BLaER1 (cell line): Measurements from ENCODE around the gene CEP164.
"Not testable (repeated sequence)": the region's sequence is repeated elsewhere in the genome, so short reads cannot be mapped to it uniquely, and the experiment has no call there.

Experiments
- H3K27ac ChIP-seq: shearing (Covaris generic); formaldehyde crosslinking; 2 replicates; pipeline ENCODE4 v1.8.1; 2022
- H3K27me3 ChIP-seq: shearing (Covaris generic); formaldehyde crosslinking; 2 replicates; pipeline ENCODE4 v1.8.1; 2022
- H3K36me3 ChIP-seq: shearing (Covaris generic); formaldehyde crosslinking; 2 replicates; pipeline ENCODE4 v1.8.1; 2022
- H3K4me1 ChIP-seq: shearing (Covaris generic); formaldehyde crosslinking; 2 replicates; pipeline ENCODE4 v1.8.1; 2022
- H3K4me2 ChIP-seq: shearing (Covaris generic); formaldehyde crosslinking; 2 replicates; pipeline ENCODE4 v1.8.1; 2022
- H3K4me3 ChIP-seq: shearing (Covaris generic); formaldehyde crosslinking; 2 replicates; pipeline ENCODE4 v1.8.1; 2022
- H3K9ac ChIP-seq: shearing (Covaris generic); formaldehyde crosslinking; 2 replicates; pipeline ENCODE4 v1.8.1; 2022
- H3K9me3 ChIP-seq: shearing (Covaris generic); formaldehyde crosslinking; 2 replicates; pipeline ENCODE4 v1.8.1; 2022
- H4K20me1 ChIP-seq: shearing (Covaris generic); formaldehyde crosslinking; 2 replicates; pipeline ENCODE4 v1.8.1; 2022
- Cebpa-rat ChIP-seq: shearing (Covaris generic); IDR thresholded peaks from 2 replicates; pipeline ENCODE4 v1.8.1; 2022

CEP164 gene

DNA sequence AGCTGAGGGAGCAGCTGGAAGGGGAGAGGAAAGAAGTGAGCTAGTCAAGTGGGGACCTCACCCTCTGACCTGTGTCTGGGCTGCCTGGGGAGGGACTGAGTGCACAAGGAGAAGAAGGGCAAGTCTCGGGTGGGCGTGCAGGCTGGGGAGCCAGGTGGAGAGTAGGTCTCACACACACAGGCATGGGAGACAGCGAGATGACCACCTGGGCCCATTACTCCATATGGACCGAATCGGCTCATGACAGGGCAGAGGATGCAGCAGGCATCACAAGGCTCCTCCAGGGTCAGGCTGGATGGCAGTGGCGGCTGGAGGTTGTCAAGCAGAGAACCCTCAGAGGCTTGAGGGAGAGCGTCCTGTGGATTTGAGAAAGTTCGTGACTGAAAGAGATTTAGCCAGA lies 63.5 kb downstream of the CEP164 start:
- H3K4me3 ChIP-seq: no peak overlapping the region
- H3K36me3 ChIP-seq: peaks cover 81% of the 10 kb centered on the region
- no peak overlapping the region for H3K4me2 ChIP-seq
- no peaks in the 10 kb centered on the region for H3K9me3 ChIP-seq
- no peak overlapping the region for H3K27ac ChIP-seq
- H3K4me1 ChIP-seq: no peaks in the 10 kb centered on the region
- no peak overlapping the region for H3K9ac ChIP-seq
- no peak for TF ChIP-seq Cebpa-rat
- H3K27me3 ChIP-seq: no peaks in the 10 kb centered on the region
- H4K20me1 ChIP-seq: no peaks in the 10 kb centered on the region

DNA sequence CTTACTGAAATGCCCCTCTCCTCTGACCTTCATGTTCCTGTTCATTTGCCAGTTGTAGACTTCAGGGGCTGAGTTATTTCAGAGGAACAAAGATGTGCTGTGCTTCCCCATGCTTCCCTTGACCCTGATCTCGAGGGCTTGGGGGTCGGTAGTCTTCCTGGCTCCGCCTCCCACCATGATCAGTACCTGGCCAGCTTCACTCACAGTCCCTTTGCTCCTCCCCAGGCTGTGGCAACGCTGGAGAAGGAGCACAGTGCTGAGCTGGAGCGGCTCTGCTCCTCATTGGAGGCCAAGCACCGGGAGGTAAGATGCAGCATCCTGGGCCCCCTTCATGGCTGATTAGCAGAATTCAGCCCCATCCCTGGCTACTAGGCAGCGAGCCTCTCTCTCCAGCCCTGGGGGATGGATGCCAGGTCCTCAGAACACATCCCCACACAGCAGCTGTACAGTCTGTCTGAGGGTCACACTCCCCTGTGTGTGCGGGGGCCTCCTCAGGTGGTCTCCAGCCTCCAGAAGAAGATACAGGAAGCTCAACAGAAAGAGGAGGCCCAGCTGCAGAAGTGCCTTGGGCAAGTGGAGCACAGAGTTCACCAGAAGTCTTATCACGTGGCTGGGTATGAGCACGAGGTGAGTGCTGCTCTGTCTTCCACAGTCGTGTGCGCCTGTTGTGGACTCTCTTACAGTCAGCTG lies 64.5 kb downstream of the CEP164 start:
- H3K9ac ChIP-seq: no peak overlapping the region
- H3K9me3 ChIP-seq: peaks cover 6% of the 10 kb centered on the region
- no peaks in the 10 kb centered on the region for H3K27me3 ChIP-seq
- no peak overlapping the region for H3K4me3 ChIP-seq
- H4K20me1 ChIP-seq: no peaks in the 10 kb centered on the region
- no peak overlapping the region for H3K4me2 ChIP-seq
- no peak overlapping the region for H3K27ac ChIP-seq
- no peaks in the 10 kb centered on the region for H3K4me1 ChIP-seq
- no peak for TF ChIP-seq Cebpa-rat
- H3K36me3 ChIP-seq: peaks cover 81% of the 10 kb centered on the region

DNA sequence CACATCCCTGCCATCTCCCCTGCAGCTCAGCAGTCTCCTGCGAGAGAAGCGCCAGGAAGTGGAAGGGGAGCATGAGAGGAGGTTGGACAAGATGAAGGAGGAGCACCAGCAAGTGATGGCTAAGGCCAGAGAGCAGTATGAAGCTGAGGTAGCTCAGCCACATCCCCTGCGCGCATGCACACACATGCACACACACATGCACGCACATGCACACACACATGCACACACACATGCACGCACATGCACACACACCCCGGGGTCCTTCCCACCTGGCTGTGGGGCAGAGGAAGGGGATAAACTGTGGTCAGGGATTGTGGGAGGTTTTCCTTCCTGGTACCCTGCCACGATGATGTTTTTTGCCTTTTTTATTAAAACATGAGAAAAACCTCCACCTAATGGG lies 65.3 kb downstream of the CEP164 start:
- Histone ChIP-seq H3K9me3 (peaks cover 14% of the 10 kb centered on the region), H3K4me3 (no peak overlapping the region), H4K20me1 (no peaks in the 10 kb centered on the region), H3K36me3 (peaks cover 81% of the 10 kb centered on the region), H3K4me2 (no peak overlapping the region), H3K27me3 (no peaks in the 10 kb centered on the region), H3K9ac (no peak overlapping the region), H3K27ac (no peak overlapping the region), H3K4me1 (no peaks in the 10 kb centered on the region)
- no peak for TF ChIP-seq Cebpa-rat

- H3K36me3 ChIP-seq: peaks cover 86% of the 10 kb centered on the region
These were observed 66.7 kb downstream of the CEP164 start for GRCh38 chr11:117394221-117394925.

DNA sequence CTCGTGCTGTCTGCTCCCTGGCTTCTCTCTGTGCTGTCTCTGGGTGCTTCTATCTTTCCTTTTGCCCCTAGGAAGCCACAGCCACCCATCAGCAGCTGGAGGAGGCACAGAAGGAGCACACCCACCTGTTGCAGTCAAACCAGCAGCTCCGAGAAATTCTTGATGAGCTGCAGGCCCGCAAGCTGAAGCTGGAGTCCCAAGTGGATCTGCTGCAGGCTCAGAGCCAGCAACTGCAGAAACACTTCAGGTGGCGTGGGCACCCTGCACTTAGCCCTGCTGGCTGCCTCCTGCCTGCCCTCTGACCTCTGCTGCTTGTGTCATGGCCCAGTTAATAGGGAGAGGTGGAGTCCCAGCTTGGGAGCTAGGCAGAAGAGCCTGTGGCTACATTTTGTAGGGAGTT lies 67.8 kb downstream of the CEP164 start:
- no peak for TF ChIP-seq Cebpa-rat
- H3K4me1 ChIP-seq: no peaks in the 10 kb centered on the region; the same call in 1 of the 2 replicates
- no peak overlapping the region for H3K9ac ChIP-seq
- H3K9me3 ChIP-seq: peaks cover 30% of the 10 kb centered on the region
- H3K27me3 ChIP-seq: no peaks in the 10 kb centered on the region
- H3K4me3 ChIP-seq: no peak overlapping the region
- peaks cover 83% of the 10 kb centered on the region for H3K36me3 ChIP-seq
- no peaks in the 10 kb centered on the region for H4K20me1 ChIP-seq
- H3K27ac ChIP-seq: no peak overlapping the region
- no peak overlapping the region for H3K4me2 ChIP-seq

More at GRCh38 chr11:117394221-117394925, 66.7 kb downstream of the CEP164 start:
- no peak overlapping the region for H3K4me2 ChIP-seq
- H3K4me3 ChIP-seq: no peak overlapping the region
- no peaks in the 10 kb centered on the region for H3K4me1 ChIP-seq
- no peak overlapping the region for H3K9ac ChIP-seq
- H4K20me1 ChIP-seq: no peaks in the 10 kb centered on the region
- peaks cover 28% of the 10 kb centered on the region for H3K9me3 ChIP-seq
- TF ChIP-seq Cebpa-rat: no peak
- no peak overlapping the region for H3K27ac ChIP-seq
- no peaks in the 10 kb centered on the region for H3K27me3 ChIP-seq

DNA sequence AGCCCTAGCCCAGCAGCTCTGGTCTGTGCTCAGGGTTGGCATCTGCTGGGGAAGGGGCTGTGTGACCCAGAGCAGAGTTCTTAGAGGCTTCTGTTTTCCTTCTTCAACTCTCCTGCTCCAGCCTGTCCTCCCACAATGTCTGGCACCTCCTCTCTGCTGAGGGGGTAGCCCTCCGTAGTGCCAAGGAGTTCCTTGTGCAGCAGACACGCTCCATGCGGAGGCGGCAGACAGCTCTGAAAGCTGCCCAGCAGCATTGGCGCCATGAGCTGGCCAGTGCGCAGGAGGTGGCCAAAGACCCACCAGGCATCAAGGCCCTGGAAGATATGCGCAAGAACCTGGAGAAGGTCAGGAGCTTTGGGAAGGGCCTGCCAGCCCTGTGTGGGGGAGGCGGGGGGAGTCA lies 69.3 kb downstream of the CEP164 start:
- no peaks in the 10 kb centered on the region for H4K20me1 ChIP-seq
- H3K9me3 ChIP-seq: peaks cover 30% of the 10 kb centered on the region
- TF ChIP-seq Cebpa-rat: no peak
- H3K36me3 ChIP-seq: peaks cover 68% of the 10 kb centered on the region
- H3K27ac ChIP-seq: no peak overlapping the region
- no peak overlapping the region for H3K9ac ChIP-seq
- no peak overlapping the region for H3K4me2 ChIP-seq
- H3K4me3 ChIP-seq: no peak overlapping the region
- peaks cover 4% of the 10 kb centered on the region; the same call in 1 of the 2 replicates for H3K4me1 ChIP-seq
- H3K27me3 ChIP-seq: no peaks in the 10 kb centered on the region

GRCh38 chr11:117398618-117399017 lies 71.0 kb downstream of the CEP164 start:
- H3K9ac ChIP-seq, H4K20me1 ChIP-seq: not testable (repeated sequence)
- peaks cover 52% of the 10 kb centered on the region for H3K36me3 ChIP-seq

GRCh38 chr11:117399100-117399840 lies 71.6 kb downstream of the CEP164 start:
- not testable (repeated sequence) for H3K9ac ChIP-seq, H3K27ac ChIP-seq, H3K27me3 ChIP-seq, H4K20me1 ChIP-seq, H3K4me3 ChIP-seq, H3K4me1 ChIP-seq, H3K4me2 ChIP-seq
- peaks cover 31% of the 10 kb centered on the region for H3K9me3 ChIP-seq
- H3K36me3 ChIP-seq: peaks cover 46% of the 10 kb centered on the region

More at GRCh38 chr11:117398618-117399017, 71.0 kb downstream of the CEP164 start:
- H3K27me3 ChIP-seq, H3K4me1 ChIP-seq, H3K4me2 ChIP-seq, H3K4me3 ChIP-seq, H3K27ac ChIP-seq: not testable (repeated sequence)
- H3K9me3 ChIP-seq: peaks cover 30% of the 10 kb centered on the region

DNA sequence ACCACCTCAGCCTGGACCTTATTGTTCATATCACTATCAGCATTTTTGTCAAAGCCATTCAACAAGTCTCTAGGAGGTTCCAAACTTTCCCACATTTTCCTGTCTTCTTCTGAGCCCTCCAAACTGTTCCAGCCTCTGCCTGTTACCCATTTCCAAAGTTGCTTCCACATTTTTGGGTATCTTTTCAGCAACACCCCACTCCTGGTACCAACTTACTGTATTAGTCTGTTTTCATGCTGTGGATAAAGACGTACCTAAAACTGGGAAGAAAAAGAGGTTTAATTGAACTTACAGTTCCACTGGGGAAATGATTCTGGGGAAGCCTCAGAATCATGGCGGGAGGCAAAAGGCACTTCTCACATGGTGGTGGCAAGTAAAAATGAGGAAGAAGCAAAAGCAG lies 78.2 kb downstream of the CEP164 start:
- H3K9me3 ChIP-seq: peaks cover 31% of the 10 kb centered on the region
- not testable (repeated sequence) for H3K4me3 ChIP-seq, H3K4me1 ChIP-seq, H3K27ac ChIP-seq, H3K4me2 ChIP-seq, H3K9ac ChIP-seq, H3K27me3 ChIP-seq, H4K20me1 ChIP-seq
- H3K36me3 ChIP-seq: peaks cover 58% of the 10 kb centered on the region

DNA sequence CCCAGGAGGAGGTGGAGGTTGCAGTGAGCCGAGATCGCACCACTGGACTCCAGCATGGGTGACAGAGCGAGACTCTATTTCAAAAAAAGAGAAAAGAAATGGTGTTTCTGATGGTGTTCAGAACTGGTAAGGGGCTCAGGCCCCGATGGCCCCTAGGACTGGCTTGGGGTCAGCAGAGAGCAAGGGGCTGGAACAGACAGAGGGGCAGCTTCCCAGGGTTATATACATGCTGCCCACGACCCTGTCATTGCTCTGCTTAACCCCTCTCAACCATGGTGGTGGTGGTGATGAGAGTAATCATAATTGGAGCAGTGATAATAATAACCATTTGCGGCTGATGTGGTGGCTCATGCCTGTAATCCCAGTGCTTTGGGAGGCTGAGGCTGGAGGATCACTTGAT lies 79.4 kb downstream of the CEP164 start:
- H3K27ac ChIP-seq: no peak overlapping the region
- H3K4me1 ChIP-seq: peaks cover 6% of the 10 kb centered on the region; the same call in 1 of the 2 replicates
- peaks cover 58% of the 10 kb centered on the region for H3K36me3 ChIP-seq
- H4K20me1 ChIP-seq: no peaks in the 10 kb centered on the region
- no peaks in the 10 kb centered on the region for H3K27me3 ChIP-seq
- no peak overlapping the region for H3K9ac ChIP-seq
- no peak for TF ChIP-seq Cebpa-rat
- no peak overlapping the region for H3K4me3 ChIP-seq
- peaks cover 31% of the 10 kb centered on the region for H3K9me3 ChIP-seq
- H3K4me2 ChIP-seq: no peak overlapping the region
